D721Med (cell line): ENCODE measurements around the gene ZNF189.

ENCODE experiments used
- DNase-seq: peaks from one replicate; pipeline ENCODE4 v3.0.0; 2011; ENCODE audit warnings: low spot score; ENCODE audit not compliant: insufficient read length
- FAIRE-seq: peaks from 2 replicates; lab custom pipeline; 2011; peaks lifted over from hg19 to GRCh38; lab: Jason Lieb, UNC
- TF ChIP-seq, protein P1 (sequence below): IDR thresholded peaks from 2 replicates; pipeline ENCODE4 v1.5.1; 2012; ENCODE audit warnings: mild to moderate bottlenecking, control low read depth; ENCODE audit not compliant: insufficient read depth; ENCODE audit errors: missing control alignments

The ZNF189 gene

DNA sequence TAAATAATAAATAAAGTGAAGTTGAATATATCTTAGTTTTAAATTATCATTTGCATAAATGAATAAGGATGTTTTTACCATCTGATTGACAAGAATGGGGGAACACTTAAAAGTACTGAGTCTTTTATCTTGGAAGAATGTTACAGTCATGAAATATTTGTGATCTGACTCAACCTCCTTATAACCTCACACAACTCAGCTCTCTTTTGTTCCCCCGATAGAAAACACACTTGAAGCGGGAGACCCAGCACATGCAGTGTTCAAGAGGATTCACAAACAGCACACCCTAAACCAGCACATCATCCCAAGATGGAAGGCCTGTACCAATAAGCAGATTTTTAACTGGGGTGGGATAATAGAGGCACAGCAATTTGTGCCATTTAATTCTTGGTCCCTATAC lies 29.4 kb upstream of the ZNF189 start:
- DNase-seq: no peak
- TF ChIP-seq, protein P1, sequence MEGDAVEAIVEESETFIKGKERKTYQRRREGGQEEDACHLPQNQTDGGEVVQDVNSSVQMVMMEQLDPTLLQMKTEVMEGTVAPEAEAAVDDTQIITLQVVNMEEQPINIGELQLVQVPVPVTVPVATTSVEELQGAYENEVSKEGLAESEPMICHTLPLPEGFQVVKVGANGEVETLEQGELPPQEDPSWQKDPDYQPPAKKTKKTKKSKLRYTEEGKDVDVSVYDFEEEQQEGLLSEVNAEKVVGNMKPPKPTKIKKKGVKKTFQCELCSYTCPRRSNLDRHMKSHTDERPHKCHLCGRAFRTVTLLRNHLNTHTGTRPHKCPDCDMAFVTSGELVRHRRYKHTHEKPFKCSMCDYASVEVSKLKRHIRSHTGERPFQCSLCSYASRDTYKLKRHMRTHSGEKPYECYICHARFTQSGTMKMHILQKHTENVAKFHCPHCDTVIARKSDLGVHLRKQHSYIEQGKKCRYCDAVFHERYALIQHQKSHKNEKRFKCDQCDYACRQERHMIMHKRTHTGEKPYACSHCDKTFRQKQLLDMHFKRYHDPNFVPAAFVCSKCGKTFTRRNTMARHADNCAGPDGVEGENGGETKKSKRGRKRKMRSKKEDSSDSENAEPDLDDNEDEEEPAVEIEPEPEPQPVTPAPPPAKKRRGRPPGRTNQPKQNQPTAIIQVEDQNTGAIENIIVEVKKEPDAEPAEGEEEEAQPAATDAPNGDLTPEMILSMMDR: no peak
- no peak for FAIRE-seq

DNA sequence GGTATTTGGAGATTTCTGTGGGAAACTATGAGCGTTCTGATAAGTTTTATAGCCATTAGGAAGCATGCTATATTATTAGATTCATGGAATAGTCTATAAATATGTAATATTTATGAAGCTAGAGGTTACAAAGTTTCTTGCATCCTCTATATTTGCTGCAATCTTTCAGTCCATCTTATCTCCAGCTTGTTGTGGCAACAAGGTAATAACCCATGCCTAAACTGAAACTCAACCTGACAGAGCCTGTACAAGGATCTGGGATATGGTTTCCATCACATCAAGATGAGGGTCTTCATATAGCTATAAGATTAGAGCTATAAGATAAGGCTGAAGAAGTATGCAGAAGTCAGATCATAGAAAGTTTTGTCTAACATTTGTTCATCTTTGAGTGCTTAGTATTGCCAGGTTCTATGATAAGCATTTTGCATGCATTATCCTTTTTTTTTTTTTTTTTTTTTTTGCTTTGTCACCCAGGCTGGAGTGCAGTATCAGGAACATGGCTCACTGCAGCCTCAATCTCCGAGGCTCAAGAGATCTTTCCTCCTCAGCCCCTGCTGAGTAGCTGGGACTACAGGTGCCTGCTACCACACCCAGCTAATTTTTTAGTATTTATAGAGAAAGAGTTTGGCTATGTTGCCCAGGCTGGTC lies 28.6 kb upstream of the ZNF189 start:
- DNase-seq (no peak), FAIRE-seq (no peak)
- TF ChIP-seq, protein P1: no peak

DNA sequence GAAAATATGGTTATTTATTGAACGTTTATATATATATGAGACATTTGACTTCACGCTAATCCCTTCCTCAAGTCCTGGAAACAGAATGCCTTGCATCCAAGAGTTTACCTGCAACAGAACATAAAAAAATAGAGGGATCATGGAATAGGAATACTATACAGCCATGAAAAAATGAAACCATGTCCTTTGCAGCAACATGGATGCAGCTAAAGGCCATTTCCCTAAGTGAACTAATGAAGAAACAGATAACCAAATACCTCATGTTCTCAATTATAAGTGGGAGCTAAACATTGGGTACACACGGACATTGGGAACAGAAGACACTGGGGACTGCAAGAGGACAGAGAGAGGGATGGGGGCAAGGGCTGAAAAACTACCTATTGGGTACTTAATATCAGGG lies 26.8 kb upstream of the ZNF189 start:
- no peak for DNase-seq
- TF ChIP-seq, protein P1: no peak

DNA sequence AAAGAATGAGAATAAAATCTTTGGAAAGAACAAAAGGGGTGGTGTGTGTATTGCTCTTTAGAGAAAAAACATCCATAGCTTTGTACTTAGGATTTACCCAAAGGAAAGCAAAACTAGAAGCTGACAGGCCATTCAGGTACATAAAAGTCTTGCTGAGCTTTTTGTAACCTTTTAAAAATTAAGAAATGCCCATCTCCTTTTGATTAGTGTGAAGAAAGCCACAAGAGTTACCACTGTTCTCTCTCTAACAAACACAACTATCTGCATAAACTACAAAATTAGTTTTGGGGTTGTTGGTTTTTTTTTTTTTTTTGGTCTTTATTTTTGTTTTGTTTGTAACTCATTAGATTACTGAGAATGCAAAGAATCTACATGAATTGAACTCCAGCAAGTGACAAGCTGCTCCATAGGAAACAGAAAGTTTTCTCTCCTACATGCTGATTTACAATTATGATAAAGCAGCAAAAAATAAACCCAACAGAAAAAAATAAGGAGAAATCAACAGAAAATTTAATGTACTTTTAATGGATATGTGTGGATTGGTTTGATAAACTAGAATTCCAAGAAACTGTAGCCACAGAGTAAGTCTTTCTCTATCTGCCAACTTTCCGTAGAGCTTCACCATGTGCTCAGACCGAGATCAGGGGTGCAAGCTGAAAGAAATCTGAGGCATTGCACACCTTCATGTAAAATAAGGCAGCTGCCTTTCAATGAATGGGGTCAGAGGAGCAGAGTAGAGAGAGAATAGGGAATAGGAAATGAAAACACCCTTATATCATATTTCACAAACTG lies 26.1 kb upstream of the ZNF189 start:
- FAIRE-seq (no peak), DNase-seq (no peak)
- TF ChIP-seq, protein P1: no peak

More for the DNA sequence above, 26.8 kb upstream of the ZNF189 start:
- FAIRE-seq: no peak

DNA sequence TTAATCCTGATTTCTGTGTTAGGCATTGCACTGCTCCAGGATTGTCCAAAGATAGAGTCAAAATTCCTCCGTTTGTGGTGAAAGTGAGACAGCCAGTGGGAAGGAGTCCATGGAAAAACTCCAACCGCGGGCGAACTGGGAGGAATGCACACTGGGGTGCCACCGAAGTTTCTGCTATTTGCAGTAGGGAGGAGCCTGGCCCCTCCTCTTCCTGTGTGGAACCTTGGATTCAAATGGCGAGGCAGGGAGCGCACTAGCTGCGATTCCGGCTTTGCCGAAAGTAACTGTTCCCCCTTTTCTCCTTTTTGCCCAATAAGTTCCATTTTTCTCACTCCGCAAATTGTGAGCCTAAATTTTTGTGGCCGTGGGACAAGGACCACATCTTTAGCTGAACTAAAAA lies 23.1 kb upstream of the ZNF189 start:
- TF ChIP-seq, protein P1: no peak
- FAIRE-seq: no peak
- DNase-seq: no peak

DNA sequence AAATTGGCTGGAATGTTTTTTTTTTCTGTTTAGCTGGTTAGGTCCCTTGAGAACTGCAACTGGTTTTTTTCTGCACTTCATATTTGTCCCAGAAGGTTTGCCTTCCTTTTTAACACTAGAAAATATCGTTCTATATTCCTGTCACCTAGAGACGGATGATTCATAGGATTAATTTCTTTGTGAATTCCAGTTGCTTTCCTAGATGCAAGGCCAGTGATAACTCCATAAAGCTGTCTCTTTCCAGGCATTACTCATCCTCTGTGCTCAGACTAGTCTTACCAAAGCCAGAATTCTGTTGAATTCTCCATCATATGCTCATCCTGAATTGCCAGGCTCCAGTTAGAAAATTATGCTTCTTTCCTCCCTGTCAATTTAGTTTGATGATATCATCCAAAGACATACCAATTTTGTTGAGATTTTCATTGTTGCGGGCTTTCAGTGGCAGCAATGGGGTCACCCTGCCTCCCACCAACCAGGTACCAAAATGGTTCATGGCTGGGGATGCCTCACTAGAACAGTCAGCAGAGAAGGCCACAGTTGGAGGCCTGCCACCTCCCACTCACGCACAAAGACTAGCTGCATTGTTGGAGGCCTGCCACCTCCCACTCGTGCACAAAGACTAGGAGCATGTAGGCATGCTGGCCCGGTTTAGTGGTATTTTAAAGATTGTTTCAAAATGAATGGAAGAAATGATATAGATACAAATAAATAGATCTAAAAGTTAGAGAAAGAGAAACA lies 22.4 kb upstream of the ZNF189 start:
- TF ChIP-seq, protein P1: no peak
- no peak for DNase-seq
- FAIRE-seq: no peak
